ENCODE data around the gene STARD9. TPM values are rescaled to one million over a fixed set of nuclear protein-coding genes. Genes with fewer than 3 reads are reported as not detected.

Gene STARD9
- total and polyA plus RNA-seq, 10 of the 15 experiments (the other 5 are each of a cell fraction or from before 2014, with no cell fraction given): 0.58 to 11.5 (median 6.1) TPM

DNA sequence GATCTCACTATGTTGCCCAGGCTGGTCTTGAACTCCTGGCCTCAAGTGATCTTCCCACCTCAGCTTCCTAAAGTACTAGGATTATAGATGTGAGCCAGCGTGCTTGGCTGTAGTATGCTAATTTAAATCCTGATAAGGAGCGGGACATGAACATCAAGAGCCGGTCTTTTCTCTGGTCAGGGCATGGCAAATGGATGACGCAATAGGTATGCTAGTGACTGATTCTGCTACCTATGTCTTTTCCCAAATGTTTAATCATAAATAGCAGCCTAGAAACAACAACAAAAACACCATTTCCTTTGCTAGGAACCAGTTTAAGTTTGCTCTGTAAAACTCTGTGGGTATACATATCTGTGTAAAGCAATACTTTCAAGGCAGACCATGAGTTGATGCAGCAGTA, 64.7 kb downstream of the STARD9 start:
- RAD21 ChIA-PET (ENCODE audit: unreplicated experiment): no interaction called here
- H3K4me3 ChIP-seq: no peak overlapping the region
- SMC1A ChIA-PET (ENCODE audit: uncharacterized antibody, unreplicated experiment): no interaction called here
- H3K4me2 ChIP-seq (ENCODE audit: control insufficient read depth, insufficient read depth): no peak overlapping the region
- TF ChIP-seq, protein P1, sequence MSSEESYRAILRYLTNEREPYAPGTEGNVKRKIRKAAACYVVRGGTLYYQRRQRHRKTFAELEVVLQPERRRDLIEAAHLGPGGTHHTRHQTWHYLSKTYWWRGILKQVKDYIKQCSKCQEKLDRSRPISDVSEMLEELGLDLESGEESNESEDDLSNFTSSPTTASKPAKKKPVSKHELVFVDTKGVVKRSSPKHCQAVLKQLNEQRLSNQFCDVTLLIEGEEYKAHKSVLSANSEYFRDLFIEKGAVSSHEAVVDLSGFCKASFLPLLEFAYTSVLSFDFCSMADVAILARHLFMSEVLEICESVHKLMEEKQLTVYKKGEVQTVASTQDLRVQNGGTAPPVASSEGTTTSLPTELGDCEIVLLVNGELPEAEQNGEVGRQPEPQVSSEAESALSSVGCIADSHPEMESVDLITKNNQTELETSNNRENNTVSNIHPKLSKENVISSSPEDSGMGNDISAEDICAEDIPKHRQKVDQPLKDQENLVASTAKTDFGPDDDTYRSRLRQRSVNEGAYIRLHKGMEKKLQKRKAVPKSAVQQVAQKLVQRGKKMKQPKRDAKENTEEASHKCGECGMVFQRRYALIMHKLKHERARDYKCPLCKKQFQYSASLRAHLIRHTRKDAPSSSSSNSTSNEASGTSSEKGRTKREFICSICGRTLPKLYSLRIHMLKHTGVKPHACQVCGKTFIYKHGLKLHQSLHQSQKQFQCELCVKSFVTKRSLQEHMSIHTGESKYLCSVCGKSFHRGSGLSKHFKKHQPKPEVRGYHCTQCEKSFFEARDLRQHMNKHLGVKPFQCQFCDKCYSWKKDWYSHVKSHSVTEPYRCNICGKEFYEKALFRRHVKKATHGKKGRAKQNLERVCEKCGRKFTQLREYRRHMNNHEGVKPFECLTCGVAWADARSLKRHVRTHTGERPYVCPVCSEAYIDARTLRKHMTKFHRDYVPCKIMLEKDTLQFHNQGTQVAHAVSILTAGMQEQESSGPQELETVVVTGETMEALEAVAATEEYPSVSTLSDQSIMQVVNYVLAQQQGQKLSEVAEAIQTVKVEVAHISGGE (CRISPR knock-in tag; IDR thresholded peaks at IDR 0.05): no peak
- TF ChIP-seq ESRRA (IDR thresholded peaks at IDR 0.05; ENCODE audit: low read length): no peak
- TF ChIP-seq POLR2AphosphoS5 (IDR thresholded peaks at IDR 0.05; ENCODE audit: low read length): no peak
- TF ChIP-seq RBBP5 (conservative IDR thresholded peaks at IDR 0.05): no peak
- no peaks in the 10 kb centered on the region for H4K20me1 ChIP-seq (ENCODE audit: control insufficient read depth, insufficient read depth)
- no peak for FAIRE-seq
- no peak overlapping the region for H3K27ac ChIP-seq (ENCODE audit: control insufficient read depth, insufficient read depth)
- no peak for ATAC-seq
- POLR2A ChIA-PET: interaction anchor here (0.7 kb wide), 1 partner anchor 21 kb away, joined by 4 read pairs; no protein-coding TSS in a partner anchor
- no peaks in the 10 kb centered on the region for H3K4me1 ChIP-seq (ENCODE audit: control insufficient read depth, insufficient read depth, low read length)
- CTCF ChIA-PET: no interaction called here
- H3K9ac ChIP-seq (ENCODE audit: control insufficient read depth, insufficient read depth, low read length): no peak overlapping the region
- WGBS (ENCODE audit: insufficient coverage, insufficient replicate concordance, low lambda C conversion rate, missing lambda C conversion rate): 100% methylated on average over 4 of the region's 4 CpGs
- H3K36me3 ChIP-seq (ENCODE audit: control insufficient read depth in 2 of 2, insufficient read depth in 2 of 2, low read length in 1 of 2): peaks cover 0 to 3% of the 10 kb centered on the region in 2 experiments; a peak in 1 of 4 replicates
- H3K27me3 ChIP-seq (replicated peaks in 1 of 2; ENCODE audit: control insufficient read depth in 2 of 2, insufficient read depth in 2 of 2, low read length in 1 of 2): no peaks in the 10 kb centered on the region
- in situ Hi-C loops (cut with MboI) (no loop called here), intact Hi-C loops (cut with micrococcal nuclease; ENCODE audit: unreplicated experiment) (no loop called here)
- no peak overlapping the region for H2AFZ ChIP-seq (ENCODE audit: control insufficient read depth, low read depth, low read length)
- DNase-seq (ENCODE audit: low read depth, low spot score): no peak
- H3K79me2 ChIP-seq (ENCODE audit: control insufficient read depth, insufficient read depth, low read length): no peaks in the 10 kb centered on the region
- no peaks in the 10 kb centered on the region for H3K9me3 ChIP-seq (replicated peaks; ENCODE audit: control insufficient read depth, insufficient read depth, low read length)
- no TSS peak for BruUV-seq (replicated peaks)

Measured in GM12878 (cell line).